IMR-90 (cell line): ENCODE results near the gene AGTR1. TPM values are rescaled to one million over a fixed set of nuclear protein-coding genes. Genes with fewer than 3 reads are reported as not detected.
"Not testable (repeated sequence)": the region's sequence is repeated elsewhere in the genome, so short reads cannot be mapped to it uniquely, and the experiment has no call there.

Source experiments
- ATAC-seq: fragments of 200-7000 bp; cut with Tn5 transposase; 2 replicates; pipeline ENCODE4 v1.9.1; 2020; ENCODE audit warnings: low read depth, mild to moderate bottlenecking, moderate library complexity
- BruUV-seq: library from RNA; stranded (reverse); fragments of 400-500 nt; replicated peaks from 2 replicates; lab custom pipeline; 2021; lab: Mats Ljungman, UMichigan
- CTCF ChIA-PET: fragments of 300-600 bp; formaldehyde crosslinking; extraction: SDS; loops from one replicate; lab custom pipeline; 2021; ENCODE audit warnings: antibody characterized with exemption; lab: Yijun Ruan, JAX
- POLR2A ChIA-PET: fragments of 300-600 bp; sonication (Branson Sonifier 250); formaldehyde crosslinking; loops from one replicate; lab custom pipeline; 2022; ENCODE audit warnings: antibody characterized with exemption; ENCODE audit not compliant: unreplicated experiment; lab: Charles Lee
- DNase-seq: peaks from one replicate; pipeline ENCODE4 v3.0.0; 2013
- H2AFZ ChIP-seq: replicated peaks from 2 replicates; pipeline ENCODE3; 2013; ENCODE audit warnings: low read length, mild to moderate bottlenecking; ENCODE audit not compliant: poor library complexity
- H2AK5ac ChIP-seq: 2 replicates; pipeline ENCODE4 v1.6.1; 2013; ENCODE audit warnings: low read depth, low read length, inconsistent platforms
- H2AK9ac ChIP-seq: replicated peaks from 2 replicates; pipeline ENCODE3; 2013; ENCODE audit warnings: mild to moderate bottlenecking, low read depth, low read length, moderate library complexity; ENCODE audit not compliant: poor library complexity
- H2BK120ac ChIP-seq: 2 replicates; pipeline ENCODE4 v1.6.1; 2013; ENCODE audit warnings: low read depth, low read length, inconsistent platforms
- H2BK15ac ChIP-seq: 3 replicates; pipeline ENCODE4 v1.6.1; 2013; ENCODE audit warnings: low read depth, low read length, inconsistent platforms
- H2BK20ac ChIP-seq: 2 replicates; pipeline ENCODE4 v1.6.1; 2013; ENCODE audit warnings: low read depth, mild to moderate bottlenecking, inconsistent platforms, low read length, moderate library complexity
- H2BK5ac ChIP-seq: 2 replicates; pipeline ENCODE4 v1.6.1; 2013; ENCODE audit warnings: mild to moderate bottlenecking, low read depth, low read length, inconsistent platforms; ENCODE audit not compliant: poor library complexity, severe bottlenecking
- H3K14ac ChIP-seq: replicated peaks from 2 replicates; pipeline ENCODE4 v1.6.1; 2013; ENCODE audit warnings: low read depth, low read length, inconsistent platforms
- H3K18ac ChIP-seq: 2 replicates; pipeline ENCODE4 v1.6.1; 2013; ENCODE audit warnings: low read depth, low read length, control low read depth
- H3K23ac ChIP-seq: 2 replicates; pipeline ENCODE4 v1.6.1; 2013; ENCODE audit warnings: low read depth, low read length, inconsistent platforms
- H3K27ac ChIP-seq: 2 replicates; pipeline ENCODE4 v1.5.1; 2013; ENCODE audit warnings: mild to moderate bottlenecking, control low read depth, low read length; ENCODE audit not compliant: insufficient read depth
- H3K27me3 ChIP-seq: 2 replicates; pipeline ENCODE4 v1.6.1; 2013; ENCODE audit warnings: low read length; ENCODE audit not compliant: control insufficient read depth, insufficient read depth
- H3K36me3 ChIP-seq: 2 replicates; pipeline ENCODE4 v1.6.1; 2013; ENCODE audit warnings: low read length, mixed read lengths; ENCODE audit not compliant: control insufficient read depth, insufficient read depth
- H3K4ac ChIP-seq: 2 replicates; pipeline ENCODE4 v1.6.1; 2013; ENCODE audit warnings: low read depth, low read length, inconsistent platforms
- H3K4me1 ChIP-seq: 2 replicates; pipeline ENCODE4 v1.6.1; 2013; ENCODE audit warnings: low read length, mixed read lengths; ENCODE audit not compliant: control insufficient read depth, insufficient read depth
- H3K4me2 ChIP-seq: 2 replicates; pipeline ENCODE4 v1.6.1; 2013; ENCODE audit warnings: low read depth, mild to moderate bottlenecking, control low read depth, low read length, moderate library complexity
- H3K4me3 ChIP-seq: 2 replicates; pipeline ENCODE4 v1.5.1; 2013; ENCODE audit warnings: low read depth, mild to moderate bottlenecking, control low read depth, low read length, moderate library complexity; ENCODE audit not compliant: insufficient read depth
- H3K56ac ChIP-seq: 2 replicates; pipeline ENCODE4 v1.6.1; 2013; ENCODE audit warnings: low read length, inconsistent platforms; ENCODE audit not compliant: insufficient read depth; ENCODE audit errors: extremely low read depth
- H3K79me1 ChIP-seq, 2 experiments: 2 replicates each; pipeline ENCODE4 v1.6.1; 2013; ENCODE audit warnings: low read length in 2 of 2, inconsistent platforms in 1 of 2, low read depth in 1 of 2
- H3K9ac ChIP-seq: 2 replicates; pipeline ENCODE4 v1.6.1; 2013; ENCODE audit warnings: low read depth, low read length, control low read depth
- H3K9me1 ChIP-seq: 2 replicates; pipeline ENCODE4 v1.6.1; 2013; ENCODE audit warnings: low read length, inconsistent platforms; ENCODE audit not compliant: insufficient read depth
- H3K9me3 ChIP-seq: 2 replicates; pipeline ENCODE4 v1.6.1; 2013; ENCODE audit warnings: low read length; ENCODE audit not compliant: control insufficient read depth, insufficient read depth
- H4K20me1 ChIP-seq: 2 replicates; pipeline ENCODE4 v1.6.1; 2013; ENCODE audit warnings: low read length, inconsistent platforms; ENCODE audit not compliant: insufficient read depth
- H4K5ac ChIP-seq: 2 replicates; pipeline ENCODE4 v1.6.1; 2013; ENCODE audit warnings: mild to moderate bottlenecking, low read depth, low read length, control low read depth
- H4K8ac ChIP-seq, 2 experiments: 2 replicates each; pipeline ENCODE4 v1.6.1; 2013; ENCODE audit warnings: low read depth in 2 of 2, low read length in 2 of 2, control low read depth in 1 of 2, inconsistent platforms in 1 of 2
- H4K91ac ChIP-seq: 2 replicates; pipeline ENCODE4 v1.6.1; 2013; ENCODE audit warnings: low read depth, low read length, inconsistent platforms; ENCODE audit not compliant: insufficient read depth
- WGBS, 2 experiments: methylation state at CpG; one replicate each; pipeline versions ENCODE4 v1.1.5 to v1.1.7; 2013; ENCODE audit warnings: missing lambda C conversion rate in 2 of 2; ENCODE audit not compliant: insufficient read length in 1 of 2; ENCODE audit errors: extremely low coverage in 2 of 2; 5-methylcytosine and 5-hydroxymethylcytosine counted together
- dilution Hi-C: fragments of 300-500 bp; cut with HindIII; formaldehyde crosslinking; loops from one replicate; pipeline ENCODE4 v1.14.3; 2018; ENCODE audit warnings: low sequenced_read_pairs; ENCODE audit not compliant: unreplicated experiment
- in situ Hi-C: fragments of 300-500 bp; cut with MboI; formaldehyde crosslinking; loops from 3 replicates; pipeline ENCODE4 v1.14.3; 2019; ENCODE audit warnings: low sequenced_read_pairs, inconsistent platforms, mixed read lengths
- intact Hi-C: fragments of 100-400 bp; cut with micrococcal nuclease; formaldehyde crosslinking; loops from 2 replicates; pipeline ENCODE4 v1.10.0; 2022
- polyA plus RNA-seq, 3 experiments: library from polyadenylated mRNA; depleted of rRNA; stranded (reverse); fragments of >200 nt; gene quantifications; 2 replicates each; pipeline ENCODE4 v1.2.3, GENCODE V29; 2012; ENCODE audit warnings: low replicate concordance in 1 of 3
- total RNA-seq: library from RNA; depleted of rRNA; stranded (reverse); fragments of >200 nt; gene quantifications from 2 replicates; pipeline ENCODE4 v1.2.3, GENCODE V29; 2012

Gene AGTR1
- total and polyA plus RNA-seq, 2 of the 4 experiments (the other 2 are of a cell fraction), result 2.2 to 2.7 TPM

- H3K27me3 ChIP-seq, H3K14ac ChIP-seq, in situ Hi-C loops, H2BK5ac ChIP-seq, H3K9me1 ChIP-seq, POLR2A ChIA-PET, H2AK9ac ChIP-seq, H2BK20ac ChIP-seq, H3K79me1 ChIP-seq, DNase-seq, H4K8ac ChIP-seq, H3K4me3 ChIP-seq, H4K91ac ChIP-seq, H3K18ac ChIP-seq, H3K56ac ChIP-seq, H3K23ac ChIP-seq, H4K20me1 ChIP-seq, dilution Hi-C loops, H3K9ac ChIP-seq, intact Hi-C loops, ATAC-seq, H3K27ac ChIP-seq, CTCF ChIA-PET, H3K36me3 ChIP-seq, BruUV-seq, H3K4me1 ChIP-seq, H4K5ac ChIP-seq, H3K4ac ChIP-seq, H3K9me3 ChIP-seq, H2AK5ac ChIP-seq, H3K4me2 ChIP-seq, H2AFZ ChIP-seq, H2BK15ac ChIP-seq, H2BK120ac ChIP-seq: not testable (repeated sequence)
- 71% methylated on average over 1 of the region's 5 CpGs; no CpG with 5 or more reads in 1 of the 2 experiments for WGBS, 2 experiments
These were observed 55.7 kb downstream of the AGTR1 start for GRCh38 chr3:148753385-148753784.
